Stimulated activated CD8-positive, alpha-beta memory T cell treated with anti-CD3 and anti-CD28 coated beads, Interleukin-7, amount 100 ng/mL, for 24 hours (primary cell): ENCODE results near the gene PLP2.

ENCODE experiments used
- DNase-seq: peaks from one replicate; pipeline ENCODE4 v3.0.0-alpha.2; 2020; ENCODE audit warnings: low read depth

The PLP2 gene

DNA sequence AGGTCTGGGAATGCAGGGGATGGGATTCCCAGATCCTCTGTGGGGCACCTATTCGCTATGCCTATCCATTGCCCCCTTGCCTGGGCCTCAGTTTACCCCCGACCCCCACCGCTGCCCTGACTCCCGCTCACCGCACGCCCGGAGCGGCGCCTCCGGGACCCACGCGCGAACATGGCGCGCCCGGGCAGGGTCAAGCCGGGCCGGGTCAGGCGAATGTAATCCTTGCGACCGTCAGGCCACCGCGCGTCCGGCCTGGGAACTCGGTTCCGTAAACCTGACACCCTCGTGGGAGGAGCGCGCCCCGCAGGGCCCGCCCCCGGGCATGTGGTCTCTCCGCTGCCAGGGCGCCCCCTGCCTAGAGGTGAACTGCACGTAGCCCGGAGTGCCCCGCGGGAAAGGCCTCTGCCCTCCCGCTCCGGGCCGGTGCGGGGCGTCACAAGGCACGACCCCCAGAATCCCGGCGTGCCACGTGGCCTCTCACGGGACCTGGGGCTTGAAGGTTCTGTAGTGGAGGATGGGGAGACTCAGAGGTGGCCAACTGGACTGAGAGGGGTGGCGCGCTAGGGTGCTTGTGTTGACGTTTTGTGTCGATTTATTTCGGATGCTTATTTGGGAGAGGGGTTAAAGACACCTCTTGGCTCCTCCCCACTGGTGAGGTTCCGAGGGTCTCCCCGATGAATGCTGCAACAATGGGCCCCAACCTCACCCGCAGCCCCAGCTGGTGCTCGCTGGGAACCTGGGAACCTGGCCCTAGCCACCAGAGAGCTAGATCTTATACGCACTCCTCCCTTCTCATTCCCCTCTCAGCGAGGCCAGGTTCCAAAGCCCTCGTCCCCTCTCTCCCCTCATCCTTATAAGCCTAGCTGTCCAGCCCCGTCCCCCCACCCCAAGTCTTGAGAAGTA, 14.7 kb downstream of the PLP2 start, which contains the start of gene PRICKLE3:
Gene PRICKLE3, minus strand, starts transcription at position 249 of the 903 bp plus-strand sequence. Its CDS starts 76 bp downstream, at position 173.
- DNase-seq = peak; percentile 40

GRCh38 chrX:49187028-49187394, 15.3 kb downstream of the PLP2 start:
- DNase-seq = no peak

- DNase-seq = no peak
These were observed 15.8 kb downstream of the PLP2 start for GRCh38 chrX:49187526-49187925.

DNA sequence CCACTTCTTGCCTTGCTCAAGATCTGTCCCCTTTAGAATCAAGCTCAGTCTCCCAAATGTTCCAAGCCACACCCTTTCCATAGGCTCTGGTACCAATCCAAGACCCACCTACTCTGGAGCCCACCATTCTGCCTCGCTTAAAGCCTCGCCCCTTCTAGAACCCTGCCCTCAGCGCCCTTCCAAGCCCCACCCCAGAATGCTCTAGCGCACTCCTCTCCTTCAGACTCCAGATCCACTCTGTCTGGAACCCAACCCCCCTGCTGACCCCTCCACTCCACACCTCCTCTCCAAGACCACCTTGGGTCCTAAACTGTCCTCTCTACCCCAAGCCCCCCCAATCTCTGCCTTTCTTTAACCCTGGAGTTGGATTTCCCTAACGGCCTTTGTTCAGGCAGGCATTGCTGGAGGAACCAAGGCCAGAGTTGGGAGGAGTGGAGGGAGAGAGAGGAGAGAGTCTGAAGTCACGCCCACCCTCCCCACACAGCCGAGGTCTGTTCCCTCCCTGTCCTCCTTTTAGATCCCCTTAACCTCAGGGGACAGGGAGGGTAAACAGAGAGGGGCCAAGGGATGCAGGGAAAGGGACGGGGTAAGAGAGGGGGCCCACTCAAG, 16.9 kb downstream of the PLP2 start:
- DNase-seq = no peak

- DNase-seq = no peak
These were observed 17.9 kb downstream of the PLP2 start for GRCh38 chrX:49189606-49190005.

- DNase-seq = peak; percentile 48
These were observed 19.3 kb downstream of the PLP2 start for GRCh38 chrX:49190821-49191573.

GRCh38 chrX:49191574-49192011, 19.9 kb downstream of the PLP2 start:
- DNase-seq = no peak

GRCh38 chrX:49192722-49193328, 21.1 kb downstream of the PLP2 start:
- DNase-seq = no peak

- no peak for DNase-seq
These were observed 21.9 kb downstream of the PLP2 start for GRCh38 chrX:49193542-49193964.

DNA sequence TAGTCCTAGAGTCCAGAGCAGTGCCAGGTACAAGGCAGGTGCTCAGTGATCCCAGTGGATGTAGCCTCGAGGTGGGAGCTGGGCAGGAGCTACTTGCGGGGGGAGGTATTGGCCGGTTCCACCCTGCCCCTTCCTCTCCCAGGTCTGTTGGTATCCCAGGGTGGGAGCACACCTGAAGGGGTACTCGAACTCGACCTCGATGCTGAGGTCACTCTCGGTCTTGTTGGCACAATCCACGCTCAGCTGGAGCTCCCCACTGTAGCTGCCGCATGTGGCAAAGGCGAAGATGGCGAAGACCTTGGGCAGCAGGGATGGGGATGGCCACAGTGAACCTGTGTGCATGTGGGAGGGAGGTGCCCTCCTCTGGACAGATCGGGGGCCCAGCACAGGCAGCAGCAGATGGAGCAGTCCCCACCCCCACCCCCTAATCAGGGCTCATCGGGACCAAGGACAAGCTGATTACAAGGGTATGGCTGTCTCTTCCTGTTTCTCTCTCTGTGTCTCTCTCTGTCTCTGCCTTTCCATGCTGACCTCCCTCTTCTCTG, 25.9 kb downstream of the PLP2 start:
- DNase-seq = no peak

DNA sequence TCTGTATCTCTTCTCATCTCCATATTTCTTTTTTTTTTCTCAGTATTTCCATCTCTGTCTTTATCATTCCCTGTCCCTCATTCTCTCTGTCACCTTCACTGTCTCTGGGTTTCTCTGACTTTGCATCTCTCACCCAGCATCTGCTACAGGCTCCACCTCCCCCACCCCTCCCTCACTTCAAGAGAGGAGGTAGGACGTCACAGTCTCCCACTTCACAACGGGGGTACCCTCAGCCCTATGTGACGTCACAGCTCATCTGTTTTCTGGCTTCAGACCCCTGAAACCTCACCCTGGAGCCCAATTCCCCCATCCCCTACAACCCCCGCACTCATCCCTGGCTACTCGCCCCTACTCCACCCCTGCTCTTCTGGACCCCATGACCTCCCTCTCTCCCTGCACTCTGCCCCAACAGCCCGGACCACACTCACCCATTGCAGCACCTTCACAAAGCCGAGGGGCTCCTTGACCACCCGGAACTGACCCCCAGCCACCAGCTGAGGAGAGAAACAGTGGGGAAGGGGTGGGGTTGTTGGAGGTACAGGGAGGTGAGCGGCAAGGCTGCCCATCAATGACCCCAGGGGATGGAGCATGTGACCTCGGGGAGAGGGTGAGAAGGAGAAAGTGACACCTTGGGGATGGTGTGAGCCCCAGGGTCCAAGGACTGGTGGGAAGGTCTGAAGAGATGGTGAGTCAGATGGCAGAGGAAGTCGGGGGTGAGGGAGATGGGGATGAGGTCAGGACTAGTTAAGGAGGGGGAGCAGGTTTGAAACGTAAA, 27.0 kb downstream of the PLP2 start:
- no peak for DNase-seq

GRCh38 chrX:49199315-49199595, 27.6 kb downstream of the PLP2 start:
- DNase-seq = no peak

DNA sequence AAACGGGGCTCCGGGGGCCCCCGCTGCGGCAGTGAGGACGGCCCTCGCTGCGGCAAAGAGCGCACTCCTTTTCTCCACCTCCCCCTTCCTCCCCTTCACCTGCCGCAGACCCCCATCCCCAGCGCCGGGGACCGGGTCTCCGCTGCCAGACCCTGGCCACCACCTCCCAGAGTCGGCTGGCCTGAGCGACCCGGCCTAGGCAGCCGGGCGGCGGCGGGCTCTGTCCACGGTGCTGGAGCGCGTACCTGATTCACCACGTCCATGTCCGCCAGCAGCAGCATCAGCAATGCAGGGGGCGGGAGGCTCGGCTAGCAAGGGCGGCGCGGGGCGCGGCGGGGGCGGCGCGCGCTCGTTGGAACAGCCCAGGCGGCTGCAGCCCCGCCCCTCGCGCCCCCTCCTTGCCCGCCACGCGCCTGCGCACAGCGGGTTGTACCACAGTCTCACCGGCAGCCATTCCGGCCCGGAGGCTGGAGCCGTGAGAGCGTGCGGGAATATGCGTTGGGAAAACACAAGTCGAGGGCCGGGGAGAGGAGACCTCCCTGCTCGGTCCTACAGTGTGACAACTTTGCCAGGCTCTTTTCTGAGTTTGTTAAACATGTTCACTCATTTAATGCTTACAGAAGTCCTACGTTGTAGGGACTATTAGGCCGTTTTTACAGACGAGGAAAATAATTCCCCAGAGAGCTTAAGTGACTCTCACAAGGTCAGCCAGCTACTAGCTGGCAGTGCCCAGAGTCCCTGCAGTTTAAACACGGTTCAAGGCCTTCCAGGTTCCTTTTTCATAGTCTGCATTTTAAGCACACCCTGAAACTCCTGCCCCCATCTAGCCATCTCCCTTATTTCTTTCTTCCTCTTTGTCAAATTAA, 28.4 kb downstream of the PLP2 start, which contains the start of gene SYP:
Gene SYP, minus strand, starts transcription at position 288 of the 866 bp plus-strand sequence. Its CDS starts 7 bp downstream, at position 281.
- DNase-seq = peak; percentile 61

DNA sequence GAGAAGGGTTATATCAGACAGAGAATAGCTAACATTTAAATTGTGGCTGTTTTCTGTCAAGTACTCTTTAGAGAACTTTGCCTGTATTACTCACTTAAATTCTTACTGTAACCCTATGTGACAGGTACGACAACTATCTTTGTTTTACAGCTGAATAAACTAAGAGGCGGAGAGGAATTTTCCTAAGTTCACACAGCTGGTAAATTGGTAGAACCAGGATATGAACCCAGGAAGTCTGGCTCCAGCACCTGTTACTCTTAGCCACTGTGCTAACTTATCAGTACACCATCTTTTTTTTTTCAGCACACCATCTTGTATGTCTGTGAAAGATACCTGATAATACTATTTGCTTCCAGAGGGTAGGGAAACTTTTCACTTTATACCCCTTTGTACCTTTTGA, 30.3 kb downstream of the PLP2 start:
- DNase-seq = no peak

DNA sequence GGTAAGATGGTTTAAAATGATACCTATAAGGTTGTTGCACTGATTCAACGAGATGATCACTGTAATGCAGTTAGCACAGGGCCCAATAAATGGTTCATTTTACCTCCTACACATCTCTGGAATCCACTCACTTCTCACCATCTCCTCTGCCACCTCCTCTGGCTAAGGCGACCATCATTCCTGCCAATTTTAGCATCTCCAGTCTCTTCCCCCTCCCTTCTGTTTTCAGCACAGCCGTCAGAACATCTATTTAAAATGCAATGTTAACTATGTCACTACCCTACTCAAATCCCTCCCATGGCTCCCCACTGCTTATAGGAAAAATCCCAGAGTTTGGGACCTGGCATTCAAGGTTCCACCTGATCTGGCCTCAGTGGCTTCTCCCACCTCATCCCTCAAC, 31.8 kb downstream of the PLP2 start:
- no peak for DNase-seq

GRCh38 chrX:49204017-49204416, 32.3 kb downstream of the PLP2 start:
- DNase-seq = no peak

GRCh38 chrX:49204709-49205108, 33.0 kb downstream of the PLP2 start:
- DNase-seq = no peak

DNA sequence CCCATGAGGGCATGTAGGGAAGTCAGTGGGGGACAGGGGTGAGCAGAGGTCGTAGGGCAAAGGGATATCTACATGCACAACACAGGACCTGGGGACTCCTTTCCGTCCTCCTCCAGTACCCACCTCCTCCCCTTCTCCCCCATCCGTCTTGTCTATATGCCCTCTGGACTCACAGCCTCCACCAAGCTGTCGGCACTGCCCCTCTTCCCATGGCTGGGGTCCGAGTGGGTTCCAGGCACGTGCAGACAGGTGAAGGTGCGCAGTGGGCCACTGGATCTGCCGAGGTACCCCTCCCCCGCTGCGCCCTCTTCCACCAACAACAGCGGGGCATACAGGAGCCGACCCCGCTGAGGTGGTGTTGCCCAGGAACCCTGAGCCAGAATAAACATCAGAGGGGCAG, 33.7 kb downstream of the PLP2 start:
- DNase-seq = no peak

DNA sequence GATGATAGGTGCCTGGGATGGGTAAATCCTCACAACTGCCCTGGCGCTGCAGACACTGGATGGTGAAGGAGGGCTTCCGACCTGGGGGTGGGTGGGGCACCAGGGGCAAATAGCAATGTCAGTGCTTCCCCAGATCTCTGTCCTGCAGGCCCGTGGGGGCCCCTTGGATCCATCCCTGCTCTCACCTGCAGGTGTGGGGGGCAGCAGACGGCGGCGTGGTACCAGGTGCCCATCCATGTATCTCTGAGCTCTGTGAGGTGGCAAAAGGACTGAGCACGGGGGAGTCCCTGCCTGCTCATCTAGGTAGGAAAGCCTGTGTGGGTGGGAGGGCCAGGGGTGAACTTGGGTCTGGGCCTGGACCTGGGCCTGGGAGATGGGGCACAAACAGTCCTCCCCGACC, 34.8 kb downstream of the PLP2 start:
- DNase-seq = no peak

- no peak for DNase-seq
These were observed 36.7 kb downstream of the PLP2 start for GRCh38 chrX:49208399-49208798.
